H1 (cell line): ENCODE measurements around the gene PPM1M. TPM values are rescaled to one million over a fixed set of nuclear protein-coding genes. Genes with fewer than 3 reads are reported as not detected.

ENCODE experiments used
- CHD7 ChIP-seq: fragments of 300-600 bp; sonication (generic); IDR thresholded peaks from 2 replicates; pipeline ENCODE4 v1.7.1; 2012; ENCODE audit warnings: low read length, moderate library complexity, mild to moderate bottlenecking, inconsistent platforms; ENCODE audit not compliant: insufficient replicate concordance
- EZH2 ChIP-seq: fragments of 200-600 bp; sonication (generic); IDR thresholded peaks from 2 replicates; pipeline ENCODE4 v1.7.1; 2012; ENCODE audit warnings: low read depth, mild to moderate bottlenecking, moderate library complexity, low read length, inconsistent platforms; ENCODE audit not compliant: severe bottlenecking
- RBBP5 ChIP-seq: IDR thresholded peaks from 2 replicates; pipeline ENCODE4 v1.7.1; 2012; ENCODE audit warnings: low read depth, mild to moderate bottlenecking, inconsistent platforms, low read length, moderate library complexity, borderline replicate concordance
- SIN3A ChIP-seq, 2 experiments: IDR thresholded peaks in 1 of 2; conservative IDR thresholded peaks in 1 of 2; 2 replicates each; pipeline ENCODE4 v1.6.1; 2011 to 2012; ENCODE audit warnings: low read length in 2 of 2, improper control_type of control experiment in 1 of 2, low read depth in 1 of 2, mild to moderate bottlenecking in 1 of 2
- SP2 ChIP-seq: IDR thresholded peaks from 2 replicates; pipeline ENCODE4 v1.6.1; 2012; ENCODE audit warnings: mild to moderate bottlenecking, low read length, inconsistent platforms
- polyA plus RNA-seq, 7 experiments: library from polyadenylated mRNA; depleted of rRNA in 3 of 7; stranded (reverse) in 5 of 7; unstranded in 2 of 7; fragments of >200 nt in 5 of 7; fragments of 200-250 nt in 2 of 7; gene quantifications; 1 replicate in 5 of 7; 2 replicates in 1 of 7; 4 replicates in 1 of 7; pipeline versions ENCODE4 v1.2.1 to v1.2.3, GENCODE V29; 2011 to 2013; ENCODE audit warnings: missing spikeins in 2 of 7, mixed read lengths in 2 of 7
- total RNA-seq: library from RNA; stranded (reverse); fragmentation: NEBNext Ultra II Directional; extraction: Animal tissue kit (Norgen Biotek cat#: 25700); gene quantifications from 2 replicates; pipeline ENCODE4 v1.2.1, GENCODE V29; 2021

The PPM1M gene
- total and polyA plus RNA-seq, 2 of the 8 experiments (the other 6 are each of a cell fraction or from before 2014, with no cell fraction given): 5.2 to 6.3 TPM

GRCh38 chr3:52246264-52246620 is 683 bp downstream of the PPM1M start (continued):
- TF ChIP-seq CHD7: no peak
- no peak for TF ChIP-seq SP2
- TF ChIP-seq RBBP5: 0 out of 2 replicates have a peak, but pooled peaks have one; percentile 4
- peak; percentile 36 for TF ChIP-seq EZH2
- TF ChIP-seq SIN3A (conservative IDR thresholded peaks at IDR 0.05 in 1 of 2, IDR thresholded peaks at IDR 0.05 in 1 of 2; ENCODE audit: low read depth in 1 of 2, low read length in 2 of 2): 0 out of 4 replicates have a peak, but pooled peaks of 1 of the 2 experiments have one; percentile 4
